GM12874 (cell line): Measurements from ENCODE around the gene RENBP.

Experiments used
- CTCF ChIP-seq: IDR thresholded peaks from 2 replicates; pipeline ENCODE4 v1.5.1; 2011; ENCODE audit warnings: low read depth, mild to moderate bottlenecking, control low read depth, low read length, moderate library complexity; ENCODE audit not compliant: insufficient read depth

The RENBP gene

GRCh38 chrX:153901753-153902140, 42.7 kb downstream of the RENBP start:
- no peak for TF ChIP-seq CTCF

- no peak for TF ChIP-seq CTCF
Observed at GRCh38 chrX:153900831-153901752, 43.4 kb downstream of the RENBP start.

GRCh38 chrX:153897899-153898298, 46.5 kb downstream of the RENBP start:
- TF ChIP-seq CTCF = no peak

- TF ChIP-seq CTCF = no peak
Observed at GRCh38 chrX:153889123-153889522, 55.3 kb downstream of the RENBP start.

GRCh38 chrX:153888344-153888743, 56.1 kb downstream of the RENBP start:
- no peak for TF ChIP-seq CTCF

- TF ChIP-seq CTCF = no peak
Observed at GRCh38 chrX:153887385-153887784, 57.1 kb downstream of the RENBP start.

- no peak for TF ChIP-seq CTCF
Observed at GRCh38 chrX:153886915-153887314, 57.5 kb downstream of the RENBP start.
